Caco-2 (cell line): Measurements from ENCODE around the gene UFD1. TPM values are rescaled to one million over a fixed set of nuclear protein-coding genes. Genes with fewer than 3 reads are reported as not detected.

Source experiments
- BruUV-seq: library from RNA; stranded (reverse); fragments of 400-500 nt; replicated peaks from 2 replicates; lab custom pipeline; 2021; lab: Mats Ljungman, UMichigan
- CTCF ChIA-PET: fragments of 300-600 bp; sonication (Branson Sonifier 250); formaldehyde crosslinking; loops from one replicate; lab custom pipeline; 2022; ENCODE audit warnings: antibody characterized with exemption; lab: Charles Lee
- POLR2A ChIA-PET: fragments of 300-600 bp; sonication (Branson Sonifier 250); formaldehyde crosslinking; loops from one replicate; lab custom pipeline; 2022; ENCODE audit warnings: antibody characterized with exemption; lab: Charles Lee
- DNase-seq, 2 experiments: peaks; one replicate each; pipeline versions ENCODE4 v3.0.0 to v3.0.0-alpha.2; 2020 to 2022
- H3K27me3 ChIP-seq: replicated peaks from 2 replicates; pipeline ENCODE4 v1.6.0; 2011; ENCODE audit warnings: low read length; ENCODE audit not compliant: control insufficient read depth, insufficient read depth
- H3K36me3 ChIP-seq: 2 replicates; pipeline ENCODE4 v1.5.1; 2011; ENCODE audit warnings: low read length; ENCODE audit not compliant: control insufficient read depth, insufficient read depth
- H3K4me1 ChIP-seq: fragments of 250-450 bp; sonication (Bioruptor Pico); 2 replicates; pipeline ENCODE4 v1.5.1; 2020; ENCODE audit warnings: mild to moderate bottlenecking
- H3K4me3 ChIP-seq: 2 replicates; pipeline ENCODE4 v1.5.1; 2011; ENCODE audit warnings: low read depth, mild to moderate bottlenecking, control low read depth, low read length
- H3K9me3 ChIP-seq: fragments of 250-450 bp; sonication (Bioruptor Pico); 2 replicates; pipeline ENCODE4 v1.5.1; 2020; ENCODE audit warnings: mild to moderate bottlenecking, moderate library complexity
- H3K27ac Mint-ChIP-seq: one replicate; pipeline ENCODE4 v1.8.0; 2022; ENCODE audit warnings: mixed read lengths; ENCODE audit not compliant: unreplicated experiment
- H3K27me3 Mint-ChIP-seq: one replicate; pipeline ENCODE4 v1.8.0; 2022; ENCODE audit warnings: mixed read lengths; ENCODE audit not compliant: insufficient read depth, unreplicated experiment
- H3K36me3 Mint-ChIP-seq: one replicate; pipeline ENCODE4 v1.8.0; 2022; ENCODE audit warnings: mild to moderate bottlenecking, mixed read lengths; ENCODE audit not compliant: insufficient read depth, unreplicated experiment
- H3K4me1 Mint-ChIP-seq: one replicate; pipeline ENCODE4 v1.8.0; 2022; ENCODE audit warnings: low read depth, mixed read lengths; ENCODE audit not compliant: unreplicated experiment
- H3K4me3 Mint-ChIP-seq: one replicate; pipeline ENCODE4 v1.8.0; 2022; ENCODE audit warnings: mild to moderate bottlenecking, moderate library complexity, mixed read lengths; ENCODE audit not compliant: unreplicated experiment
- H3K9me3 Mint-ChIP-seq: one replicate; pipeline ENCODE4 v1.8.0; 2022; ENCODE audit warnings: mixed read lengths; ENCODE audit not compliant: unreplicated experiment
- intact Hi-C: fragments of 100-400 bp; cut with micrococcal nuclease; formaldehyde crosslinking; loops from one replicate; pipeline ENCODE4 v1.10.0; 2022; ENCODE audit not compliant: unreplicated experiment
- total RNA-seq: library from RNA; stranded (reverse); gene quantifications from 2 replicates; pipeline ENCODE4 v1.2.3, GENCODE V29; 2022
- TF ChIP-seq, protein P1 (sequence below), 2 experiments: fragments of 200-600 bp in 1 of 2; IDR thresholded peaks; 1 replicate in 1 of 2; 2 replicates in 1 of 2; pipeline versions ENCODE4 v1.5.1 to v1.8.0; 2011 to 2022; ENCODE audit warnings: antibody characterized with exemption in 1 of 2, control low read depth in 1 of 2, inconsistent platforms in 1 of 2, low read depth in 1 of 2, low read length in 1 of 2, mild to moderate bottlenecking in 1 of 2, moderate library complexity in 1 of 2; ENCODE audit not compliant: insufficient read depth in 1 of 2, severe bottlenecking in 1 of 2, unreplicated experiment in 1 of 2

The UFD1 gene
- total RNA-seq, 1 experiment from 2014 or later = 102 TPM

DNA sequence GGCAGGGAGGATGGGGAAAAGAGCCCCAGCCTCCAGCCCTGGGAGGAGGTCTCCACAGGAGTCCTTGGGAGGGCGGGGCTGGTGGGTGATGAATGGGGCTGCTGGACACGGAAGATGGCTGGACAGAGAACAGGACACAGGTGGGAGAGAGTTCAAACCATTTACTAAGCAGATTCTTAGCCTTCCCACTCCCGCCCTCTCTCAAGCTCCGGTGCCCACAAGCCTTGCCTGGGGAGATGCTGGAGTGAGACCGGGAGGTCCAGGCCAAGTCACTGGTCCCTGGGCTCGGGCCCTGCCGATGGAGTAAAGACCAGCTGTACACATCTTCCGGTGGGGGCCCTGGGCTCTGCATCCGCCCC, 43.9 kb upstream of the UFD1 start:
- no peak overlapping the region for H3K4me3 ChIP-seq
- no peaks in the 10 kb centered on the region for H3K27me3 ChIP-seq
- POLR2A ChIA-PET = interaction anchor here (0.6 kb wide), 1 partner anchor 43 kb away, joined by 3 read pairs; the partner anchor contains the start of gene CDC45
- no TSS peak for BruUV-seq
- H3K9me3 ChIP-seq = no peaks in the 10 kb centered on the region
- CTCF ChIA-PET = no interaction called here
- TF ChIP-seq, protein P1, sequence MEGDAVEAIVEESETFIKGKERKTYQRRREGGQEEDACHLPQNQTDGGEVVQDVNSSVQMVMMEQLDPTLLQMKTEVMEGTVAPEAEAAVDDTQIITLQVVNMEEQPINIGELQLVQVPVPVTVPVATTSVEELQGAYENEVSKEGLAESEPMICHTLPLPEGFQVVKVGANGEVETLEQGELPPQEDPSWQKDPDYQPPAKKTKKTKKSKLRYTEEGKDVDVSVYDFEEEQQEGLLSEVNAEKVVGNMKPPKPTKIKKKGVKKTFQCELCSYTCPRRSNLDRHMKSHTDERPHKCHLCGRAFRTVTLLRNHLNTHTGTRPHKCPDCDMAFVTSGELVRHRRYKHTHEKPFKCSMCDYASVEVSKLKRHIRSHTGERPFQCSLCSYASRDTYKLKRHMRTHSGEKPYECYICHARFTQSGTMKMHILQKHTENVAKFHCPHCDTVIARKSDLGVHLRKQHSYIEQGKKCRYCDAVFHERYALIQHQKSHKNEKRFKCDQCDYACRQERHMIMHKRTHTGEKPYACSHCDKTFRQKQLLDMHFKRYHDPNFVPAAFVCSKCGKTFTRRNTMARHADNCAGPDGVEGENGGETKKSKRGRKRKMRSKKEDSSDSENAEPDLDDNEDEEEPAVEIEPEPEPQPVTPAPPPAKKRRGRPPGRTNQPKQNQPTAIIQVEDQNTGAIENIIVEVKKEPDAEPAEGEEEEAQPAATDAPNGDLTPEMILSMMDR (IDR thresholded peaks at IDR 0.05; ENCODE audit: insufficient read depth in 1 of 2, low read depth in 1 of 2, low read length in 1 of 2, severe bottlenecking in 1 of 2, unreplicated experiment in 1 of 2) = no peak
- no peaks in the 10 kb centered on the region for H3K4me1 ChIP-seq
- no peak overlapping the region for H3K27ac Mint-ChIP-seq
- peaks cover 10% of the 10 kb centered on the region for H3K36me3 Mint-ChIP-seq
- H3K27me3 Mint-ChIP-seq = no peaks in the 10 kb centered on the region
- no peak overlapping the region for H3K4me3 Mint-ChIP-seq
- no peak for DNase-seq
- no peaks in the 10 kb centered on the region for H3K4me1 Mint-ChIP-seq
- intact Hi-C loops = no loop called here
- H3K9me3 Mint-ChIP-seq = no peaks in the 10 kb centered on the region
- H3K36me3 ChIP-seq = no peaks in the 10 kb centered on the region

DNA sequence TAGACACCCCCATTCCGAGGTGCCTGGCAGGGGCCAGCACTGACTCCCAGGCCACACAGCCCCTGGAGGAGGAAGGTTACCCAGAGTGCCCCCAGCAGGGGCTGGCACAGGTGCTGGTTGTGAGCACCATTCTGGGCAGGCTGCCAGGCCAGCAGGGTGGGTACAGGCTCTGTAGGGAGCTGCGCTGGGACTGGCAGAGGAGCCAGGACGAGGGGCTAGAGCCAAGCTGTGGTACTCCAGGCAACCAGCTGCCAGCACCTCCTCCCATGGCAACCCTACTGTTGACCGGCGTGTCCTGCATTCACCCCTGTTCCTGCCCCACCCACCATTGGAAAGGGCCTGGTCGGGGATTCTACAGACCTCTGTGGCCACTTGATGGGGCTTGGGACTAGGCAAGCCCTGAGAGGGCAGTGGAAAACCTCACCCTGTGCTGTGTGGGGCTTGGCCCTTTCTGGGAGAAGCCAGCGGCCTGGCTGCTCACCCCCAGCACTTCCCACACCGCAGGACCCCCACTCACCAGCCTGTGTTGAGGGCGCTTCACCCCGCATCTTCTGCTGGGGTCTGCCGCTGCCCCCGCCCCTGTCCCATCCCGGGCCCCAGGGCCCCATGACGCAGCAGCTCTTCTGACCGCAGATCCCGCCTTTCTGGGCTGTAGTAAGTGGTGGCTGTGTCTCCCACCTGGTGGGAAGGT, 43.3 kb upstream of the UFD1 start:
- CTCF ChIA-PET = no interaction called here
- no TSS peak for BruUV-seq
- DNase-seq = no peak

DNA sequence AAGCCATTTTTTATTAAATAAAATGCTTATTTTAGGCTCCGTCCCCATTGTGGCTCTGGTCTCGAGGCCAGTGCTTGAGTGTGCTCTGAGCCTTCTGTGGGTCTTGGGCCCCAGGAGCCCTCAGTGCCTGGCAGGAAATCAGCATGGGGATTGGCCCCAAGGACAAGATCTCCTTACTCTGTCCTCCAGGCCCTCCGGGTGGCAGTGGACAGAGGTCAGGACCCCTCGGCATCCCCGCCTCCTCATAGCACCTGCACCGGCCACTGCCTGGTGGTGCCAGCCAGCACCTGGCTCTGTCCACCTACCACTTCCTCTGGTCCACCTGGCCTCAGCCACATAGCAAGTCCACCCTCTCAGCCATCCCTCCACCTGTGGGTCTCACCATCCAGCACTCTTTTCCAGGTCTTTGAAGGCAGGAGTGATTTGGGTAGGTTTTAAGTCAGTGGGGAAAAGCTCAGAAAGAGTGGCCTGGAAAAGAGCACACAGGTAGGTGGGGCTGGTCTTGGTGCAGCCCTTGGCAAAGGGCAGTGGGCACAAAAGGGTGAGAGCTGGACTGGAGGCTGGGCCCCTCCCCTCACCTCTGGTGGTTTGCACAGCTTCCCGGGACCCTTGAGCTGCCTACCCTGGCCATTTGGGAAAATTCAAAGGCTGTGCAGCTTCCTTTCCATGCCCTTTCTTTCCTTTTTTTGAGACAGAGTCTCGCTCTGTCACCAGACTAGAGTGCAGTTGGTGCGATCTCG, 41.7 kb upstream of the UFD1 start:
- intact Hi-C loops = no loop called here
- Mint-ChIP-seq H3K36me3 (peaks cover 15% of the 10 kb centered on the region), H3K27ac (no peak overlapping the region), H3K27me3 (no peaks in the 10 kb centered on the region), H3K4me3 (no peak overlapping the region), H3K4me1 (no peaks in the 10 kb centered on the region), H3K9me3 (no peaks in the 10 kb centered on the region)
- no peaks in the 10 kb centered on the region for H3K27me3 ChIP-seq
- H3K9me3 ChIP-seq = no peaks in the 10 kb centered on the region
- POLR2A ChIA-PET = no interaction called here
- no peak for DNase-seq
- BruUV-seq = no TSS peak
- CTCF ChIA-PET = no interaction called here
- no peaks in the 10 kb centered on the region for H3K36me3 ChIP-seq
- TF ChIP-seq, protein P1 (IDR thresholded peaks at IDR 0.05; ENCODE audit: insufficient read depth in 1 of 2, low read depth in 1 of 2, low read length in 1 of 2, severe bottlenecking in 1 of 2, unreplicated experiment in 1 of 2) = no peak
- H3K4me3 ChIP-seq = no peak overlapping the region
- H3K4me1 ChIP-seq = no peaks in the 10 kb centered on the region

More for the DNA sequence above, 43.3 kb upstream of the UFD1 start:
- TF ChIP-seq, protein P1 (IDR thresholded peaks at IDR 0.05; ENCODE audit: insufficient read depth in 1 of 2, low read depth in 1 of 2, low read length in 1 of 2, severe bottlenecking in 1 of 2, unreplicated experiment in 1 of 2) = no peak
- no peaks in the 10 kb centered on the region for H3K4me1 ChIP-seq
- no peak overlapping the region for H3K27ac Mint-ChIP-seq
- H3K4me3 Mint-ChIP-seq = no peak overlapping the region
- H3K9me3 Mint-ChIP-seq = no peaks in the 10 kb centered on the region
- no peaks in the 10 kb centered on the region for H3K27me3 Mint-ChIP-seq
- intact Hi-C loops = no loop called here
- no peaks in the 10 kb centered on the region for H3K4me1 Mint-ChIP-seq
- H3K36me3 ChIP-seq = no peaks in the 10 kb centered on the region
- no peaks in the 10 kb centered on the region for H3K9me3 ChIP-seq
- POLR2A ChIA-PET = no interaction called here
- peaks cover 13% of the 10 kb centered on the region for H3K36me3 Mint-ChIP-seq
- no peaks in the 10 kb centered on the region for H3K27me3 ChIP-seq
- H3K4me3 ChIP-seq = no peak overlapping the region
